HepG2 (cell line): Measurements from ENCODE around the gene MLLT1. TPM values are rescaled to one million over a fixed set of nuclear protein-coding genes. Genes with fewer than 3 reads are reported as not detected.

ENCODE experiments used
- ATAC-seq: fragments of 200-7000 bp; cut with Tn5 transposase; 3 replicates; pipeline ENCODE4 v1.9.1; 2020; ENCODE audit warnings: mild to moderate bottlenecking, moderate library complexity
- BruUV-seq: library from RNA; stranded (reverse); fragments of 400-500 nt; replicated peaks from 2 replicates; lab custom pipeline; 2021; lab: Mats Ljungman, UMichigan
- CTCF ChIA-PET: fragments of 300-600 bp; formaldehyde crosslinking; extraction: SDS; loops from one replicate; lab custom pipeline; 2021; ENCODE audit warnings: low total read pairs, inconsistent platforms, low intra/inter-chr PET ratio; lab: Yijun Ruan, JAX
- POLR2A ChIA-PET: fragments of 350-600 bp; sonication (Branson Sonifier 250); formaldehyde crosslinking; loops from one replicate; lab custom pipeline; 2020; ENCODE audit warnings: antibody characterized with exemption, inconsistent platforms; lab: Yijun Ruan, JAX
- DNase-seq: peaks from one replicate; pipeline ENCODE4 v3.0.0-alpha.2; 2015; ENCODE audit warnings: low spot score
- FAIRE-seq: peaks from 3 replicates; lab custom pipeline; 2011; peaks lifted over from hg19 to GRCh38; lab: Jason Lieb, UNC
- H2AFZ ChIP-seq: one replicate; pipeline ENCODE4 v1.6.1; 2011; ENCODE audit warnings: low read length, inconsistent platforms
- H3K27ac ChIP-seq: fragments of 300-600 bp; 3 replicates; pipeline ENCODE4 v1.8.0; 2011; ENCODE audit warnings: mixed run types, mild to moderate bottlenecking, mixed read lengths, low read length, inconsistent platforms; ENCODE audit not compliant: insufficient read depth; ENCODE audit errors: extremely low read length
- H3K27me3 ChIP-seq, 2 experiments: fragments of 200-600 bp in 1 of 2; 2 replicates in 1 of 2; 3 replicates in 1 of 2; pipeline versions ENCODE4 v1.6.0 to v1.8.0; 2011; ENCODE audit warnings: low read length in 2 of 2, mild to moderate bottlenecking in 2 of 2, moderate library complexity in 2 of 2, inconsistent platforms in 1 of 2; ENCODE audit not compliant: insufficient read depth in 2 of 2, control insufficient read depth in 1 of 2
- H3K36me3 ChIP-seq, 2 experiments: fragments of 200-600 bp in 1 of 2; replicated peaks in 1 of 2; 2 replicates in 1 of 2; 3 replicates in 1 of 2; pipeline versions ENCODE4 v1.5.1 to v1.8.0; 2011; ENCODE audit warnings: low read length in 2 of 2, inconsistent platforms in 1 of 2; ENCODE audit not compliant: insufficient read depth in 2 of 2, control insufficient read depth in 1 of 2
- H3K4me1 ChIP-seq: 2 replicates; pipeline ENCODE4 v1.5.1; 2012; ENCODE audit warnings: low read length, inconsistent platforms; ENCODE audit not compliant: insufficient read depth
- H3K4me2 ChIP-seq: 2 replicates; pipeline ENCODE4 v1.6.0; 2011; ENCODE audit warnings: low read depth, low read length, inconsistent platforms
- H3K4me3 ChIP-seq, 3 experiments: fragments of 200-600 bp in 1 of 3; sonication (generic), shearing (Covaris generic) in 1 of 3; replicated peaks in 1 of 3; 2 replicates each; pipeline ENCODE4 v1.5.1; 2011 to 2016; ENCODE audit warnings: low read length in 3 of 3, inconsistent platforms in 2 of 3, low read depth in 2 of 3, mild to moderate bottlenecking in 2 of 3, control low read depth in 1 of 3, mixed read lengths in 1 of 3; ENCODE audit not compliant: insufficient read depth in 1 of 3
- H3K79me2 ChIP-seq: one replicate; pipeline ENCODE4 v1.6.1; 2011; ENCODE audit warnings: low read length, inconsistent platforms; ENCODE audit not compliant: insufficient read depth
- H3K9ac ChIP-seq: 2 replicates; pipeline ENCODE4 v1.6.0; 2011; ENCODE audit warnings: mild to moderate bottlenecking, low read depth, low read length, inconsistent platforms; ENCODE audit not compliant: insufficient read depth
- H3K9me3 ChIP-seq: 2 replicates; pipeline ENCODE4 v1.5.1; 2012; ENCODE audit warnings: mild to moderate bottlenecking, low read length
- H4K20me1 ChIP-seq: 2 replicates; pipeline ENCODE4 v1.6.0; 2011; ENCODE audit warnings: inconsistent platforms, mild to moderate bottlenecking, low read length, moderate library complexity; ENCODE audit not compliant: insufficient read depth
- CSRNP2 ChIP-seq: sonication (generic); formaldehyde crosslinking; conservative IDR thresholded peaks from 2 replicates; pipeline ENCODE4 v1.8.0; 2022; ENCODE audit warnings: low read depth, missing genetic modification reagents
- HNF1A ChIP-seq, 2 experiments: sonication (generic) in 1 of 2; formaldehyde crosslinking in 1 of 2; IDR thresholded peaks; 2 replicates each; pipeline versions ENCODE4 v1.4.0 to v1.6.1; 2016 to 2020; ENCODE audit warnings: borderline replicate concordance in 1 of 2, low read depth in 1 of 2, mild to moderate bottlenecking in 1 of 2, missing genetic modification reagents in 1 of 2
- HNRNPLL ChIP-seq: fragments of 200-400 bp; formaldehyde crosslinking; IDR thresholded peaks from 2 replicates; pipeline ENCODE4 v1.6.1; 2017; ENCODE audit warnings: mild to moderate bottlenecking, low read depth, low read length; ENCODE audit not compliant: poor library complexity, severe bottlenecking
- KMT2B ChIP-seq: IDR thresholded peaks from 2 replicates; pipeline ENCODE4 v1.6.1; 2016; ENCODE audit warnings: missing genetic modification reagents, missing compliant biosample characterization
- MEIS1 ChIP-seq: sonication (generic); formaldehyde crosslinking; IDR thresholded peaks from 2 replicates; pipeline ENCODE4 v1.9.0; 2021; ENCODE audit warnings: mild to moderate bottlenecking, missing genetic modification reagents, moderate library complexity, borderline replicate concordance
- SMARCE1 ChIP-seq: fragments of 450-650 bp; IDR thresholded peaks from 2 replicates; pipeline ENCODE4 v1.6.1; 2017; ENCODE audit warnings: borderline replicate concordance
- SYNCRIP ChIP-seq: fragments of 200-400 bp; formaldehyde crosslinking; IDR thresholded peaks from 2 replicates; pipeline ENCODE4 v1.6.1; 2018; ENCODE audit warnings: mild to moderate bottlenecking, low read depth, low read length; ENCODE audit not compliant: insufficient read depth
- TP53 ChIP-seq: sonication (generic); formaldehyde crosslinking; conservative IDR thresholded peaks from 2 replicates; pipeline ENCODE4 v1.4.0; 2020; ENCODE audit warnings: missing genetic modification reagents
- ZC3H13 ChIP-seq: sonication (generic); formaldehyde crosslinking; IDR thresholded peaks from 2 replicates; pipeline ENCODE4 v1.8.1; 2023; ENCODE audit warnings: mild to moderate bottlenecking, missing genetic modification reagents, moderate library complexity
- ZFP91 ChIP-seq: sonication (generic); formaldehyde crosslinking; IDR thresholded peaks from 2 replicates; pipeline ENCODE4 v1.9.0; 2022; ENCODE audit warnings: missing genetic modification reagents, mild to moderate bottlenecking, borderline replicate concordance
- WGBS: methylation state at CpG from one replicate; pipeline ENCODE4 v1.1.6; 2017; ENCODE audit warnings: low lambda C conversion rate; 5-methylcytosine and 5-hydroxymethylcytosine counted together
- in situ Hi-C: cut with HindIII; loops from 2 replicates; pipeline ENCODE4 v1.10.0; 2017; ENCODE audit warnings: low pct_unique_long_range_greater_than_20kb; ENCODE audit not compliant: extremely low pct_ligation_motif_present
- intact Hi-C: fragments of 100-400 bp; cut with micrococcal nuclease; formaldehyde crosslinking; loops from one replicate; pipeline ENCODE4 v1.10.0; 2022; ENCODE audit not compliant: unreplicated experiment
- polyA plus RNA-seq, 8 experiments: library from polyadenylated mRNA; depleted of rRNA in 3 of 8; stranded (reverse) in 7 of 8; unstranded in 1 of 8; fragments of >200 nt; fragmentation: Illumina TruSeq in 4 of 8; extraction: Trizol in 4 of 8; gene quantifications; 2 replicates each; pipeline versions ENCODE4 v1.2.1 to v1.2.3, GENCODE V29; 2011 to 2016; ENCODE audit warnings: low read depth in 4 of 8, missing spikeins in 1 of 8, mixed read lengths in 1 of 8; ENCODE audit not compliant: insufficient read depth in 1 of 8
- total RNA-seq, 5 experiments: library from RNA; depleted of rRNA; stranded (reverse); fragments of >200 nt; fragmentation: Illumina TruSeq; extraction: Trizol; gene quantifications; 2 replicates each; pipeline ENCODE4 v1.2.3, GENCODE V29; 2016; ENCODE audit warnings: low read depth in 1 of 5
- TF ChIP-seq, protein P1 (sequence below): sonication (generic); formaldehyde crosslinking; IDR thresholded peaks from 2 replicates; pipeline ENCODE4 v1.5.0; 2020; ENCODE audit warnings: mild to moderate bottlenecking, missing genetic modification reagents

Gene MLLT1
- total and polyA plus RNA-seq, 2 of the 13 experiments (the other 11 are each of a cell fraction or from before 2014, with no cell fraction given): 11.7 to 12.2 TPM

- TF ChIP-seq KMT2B (no peak), SYNCRIP (no peak), SMARCE1 (no peak), TP53 (CRISPR knock-in tag) (no peak), MEIS1 (CRISPR knock-in tag) (no peak), HNF1A (IDR thresholded peaks at IDR 0.05; ENCODE audit: low read depth) (no peak), HNF1A (CRISPR knock-in tag; IDR thresholded peaks at IDR 0.05; ENCODE audit: borderline replicate concordance) (no peak), ZFP91 (no peak), CSRNP2 (CRISPR knock-in tag) (no peak), ZC3H13 (CRISPR knock-in tag) (no peak), HNRNPLL (no peak)
- TF ChIP-seq, protein P1, sequence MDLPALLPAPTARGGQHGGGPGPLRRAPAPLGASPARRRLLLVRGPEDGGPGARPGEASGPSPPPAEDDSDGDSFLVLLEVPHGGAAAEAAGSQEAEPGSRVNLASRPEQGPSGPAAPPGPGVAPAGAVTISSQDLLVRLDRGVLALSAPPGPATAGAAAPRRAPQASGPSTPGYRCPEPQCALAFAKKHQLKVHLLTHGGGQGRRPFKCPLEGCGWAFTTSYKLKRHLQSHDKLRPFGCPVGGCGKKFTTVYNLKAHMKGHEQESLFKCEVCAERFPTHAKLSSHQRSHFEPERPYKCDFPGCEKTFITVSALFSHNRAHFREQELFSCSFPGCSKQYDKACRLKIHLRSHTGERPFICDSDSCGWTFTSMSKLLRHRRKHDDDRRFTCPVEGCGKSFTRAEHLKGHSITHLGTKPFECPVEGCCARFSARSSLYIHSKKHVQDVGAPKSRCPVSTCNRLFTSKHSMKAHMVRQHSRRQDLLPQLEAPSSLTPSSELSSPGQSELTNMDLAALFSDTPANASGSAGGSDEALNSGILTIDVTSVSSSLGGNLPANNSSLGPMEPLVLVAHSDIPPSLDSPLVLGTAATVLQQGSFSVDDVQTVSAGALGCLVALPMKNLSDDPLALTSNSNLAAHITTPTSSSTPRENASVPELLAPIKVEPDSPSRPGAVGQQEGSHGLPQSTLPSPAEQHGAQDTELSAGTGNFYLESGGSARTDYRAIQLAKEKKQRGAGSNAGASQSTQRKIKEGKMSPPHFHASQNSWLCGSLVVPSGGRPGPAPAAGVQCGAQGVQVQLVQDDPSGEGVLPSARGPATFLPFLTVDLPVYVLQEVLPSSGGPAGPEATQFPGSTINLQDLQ: no peak
- CTCF ChIA-PET: no interaction called here
Measured at GRCh38 chr19:6318772-6319171, 39.0 kb upstream of the MLLT1 start.

More at GRCh38 chr19:6318772-6319171, 39.0 kb upstream of the MLLT1 start:
- no peak overlapping the region for H3K9ac ChIP-seq
- no peak overlapping the region for H2AFZ ChIP-seq
- DNase-seq: no peak
- in situ Hi-C loops (loop anchor here (25.0 kb wide), 1 partner anchor 281 kb away; no protein-coding TSS in a partner anchor), intact Hi-C loops (no loop called here)
- POLR2A ChIA-PET: no interaction called here
- no peaks in the 10 kb centered on the region for H3K36me3 ChIP-seq
- no TSS peak for BruUV-seq
- H3K9me3 ChIP-seq: peaks cover under 1% of the 10 kb centered on the region; the same call in 1 of the 2 replicates
- H3K27me3 ChIP-seq: peaks cover 1 to 3% of the 10 kb centered on the region in 2 experiments; a peak in 3 of 5 replicates
- no peak overlapping the region for H3K4me2 ChIP-seq
- WGBS: 41% methylated on average over 5 of the region's 5 CpGs
- H3K4me1 ChIP-seq: no peaks in the 10 kb centered on the region
- no peak for ATAC-seq
- no peaks in the 10 kb centered on the region for H3K79me2 ChIP-seq
- no peak overlapping the region for H3K27ac ChIP-seq
- FAIRE-seq: no peak
- H4K20me1 ChIP-seq: no peaks in the 10 kb centered on the region
- H3K4me3 ChIP-seq: no peak overlapping the region
